Neural progenitor cell (in vitro differentiated cells): Measurements from ENCODE around the gene SHISAL2B.

ENCODE experiments used
- EZH2 ChIP-seq: fragments of 200-600 bp; sonication (generic); IDR thresholded peaks from 2 replicates; pipeline ENCODE4 v1.6.1; 2017; ENCODE audit warnings: antibody characterized with exemption, mild to moderate bottlenecking, moderate library complexity
- TF ChIP-seq, protein P1 (sequence below): fragments of 200-600 bp; sonication (generic); IDR thresholded peaks from 2 replicates; pipeline ENCODE4 v1.5.1; 2017; ENCODE audit warnings: antibody characterized with exemption, mild to moderate bottlenecking

GRCh38 chr5:64742411-64742810 lies 52.1 kb downstream of the SHISAL2B start:
- TF ChIP-seq, protein P1, sequence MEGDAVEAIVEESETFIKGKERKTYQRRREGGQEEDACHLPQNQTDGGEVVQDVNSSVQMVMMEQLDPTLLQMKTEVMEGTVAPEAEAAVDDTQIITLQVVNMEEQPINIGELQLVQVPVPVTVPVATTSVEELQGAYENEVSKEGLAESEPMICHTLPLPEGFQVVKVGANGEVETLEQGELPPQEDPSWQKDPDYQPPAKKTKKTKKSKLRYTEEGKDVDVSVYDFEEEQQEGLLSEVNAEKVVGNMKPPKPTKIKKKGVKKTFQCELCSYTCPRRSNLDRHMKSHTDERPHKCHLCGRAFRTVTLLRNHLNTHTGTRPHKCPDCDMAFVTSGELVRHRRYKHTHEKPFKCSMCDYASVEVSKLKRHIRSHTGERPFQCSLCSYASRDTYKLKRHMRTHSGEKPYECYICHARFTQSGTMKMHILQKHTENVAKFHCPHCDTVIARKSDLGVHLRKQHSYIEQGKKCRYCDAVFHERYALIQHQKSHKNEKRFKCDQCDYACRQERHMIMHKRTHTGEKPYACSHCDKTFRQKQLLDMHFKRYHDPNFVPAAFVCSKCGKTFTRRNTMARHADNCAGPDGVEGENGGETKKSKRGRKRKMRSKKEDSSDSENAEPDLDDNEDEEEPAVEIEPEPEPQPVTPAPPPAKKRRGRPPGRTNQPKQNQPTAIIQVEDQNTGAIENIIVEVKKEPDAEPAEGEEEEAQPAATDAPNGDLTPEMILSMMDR: no peak
- no peak for TF ChIP-seq EZH2
